A549 (cell line): Measurements from ENCODE around the gene DSCAM. TPM values are rescaled to one million over a fixed set of nuclear protein-coding genes. Genes with fewer than 3 reads are reported as not detected.

Source experiments
- ATAC-seq, 2 experiments: fragments of 200-7000 bp in 1 of 2; fragments of >200 bp in 1 of 2; cut with Nextera tagmentation in 1 of 2; cut with Tn5 transposase in 1 of 2; 3 replicates each; pipeline versions ENCODE4 v1.8.0 to v1.9.1; 2018 to 2020; ENCODE audit warnings: mild to moderate bottlenecking in 1 of 2, moderate library complexity in 1 of 2
- CTCF ChIA-PET: fragments of 300-600 bp; sonication (Branson Sonifier 250); formaldehyde crosslinking; extraction: SDS; loops from one replicate; lab custom pipeline; 2021; ENCODE audit warnings: antibody characterized with exemption, inconsistent platforms; lab: Yijun Ruan, JAX
- POLR2A ChIA-PET: fragments of 350-600 bp; formaldehyde crosslinking; extraction: SDS; loops from one replicate; lab custom pipeline; 2021; ENCODE audit warnings: antibody characterized with exemption, inconsistent platforms; lab: Yijun Ruan, JAX
- DNase-seq, 2 experiments: peaks; one replicate each; pipeline versions ENCODE4 v3.0.0 to v3.0.0-alpha.2; 2011 to 2016; ENCODE audit warnings: low read depth in 1 of 2, low spot score in 1 of 2
- FAIRE-seq: peaks from 2 replicates; lab custom pipeline; 2011; peaks lifted over from hg19 to GRCh38; lab: Jason Lieb, UNC
- H3K27ac ChIP-seq, 2 experiments: fragments of >200 bp; sonication (Bioruptor Twin); formaldehyde crosslinking; 3 replicates each; pipeline ENCODE4 v1.5.1; 2016 to 2017
- H3K4me1 ChIP-seq: fragments of >200 bp; sonication (Bioruptor Twin); formaldehyde crosslinking; 3 replicates; pipeline ENCODE4 v1.6.1; 2016
- H3K4me2 ChIP-seq: fragments of >200 bp; sonication (Bioruptor Twin); formaldehyde crosslinking; 3 replicates; pipeline ENCODE4 v1.6.1; 2016
- H3K4me3 ChIP-seq: fragments of >200 bp; sonication (Bioruptor Twin); formaldehyde crosslinking; 3 replicates; pipeline ENCODE4 v1.5.1; 2016
- H3K9me3 ChIP-seq: fragments of >200 bp; sonication (Bioruptor Twin); formaldehyde crosslinking; 3 replicates; pipeline ENCODE4 v1.6.1; 2016
- CBX2 ChIP-seq: fragments of 200-600 bp; sonication (generic); IDR thresholded peaks from 2 replicates; pipeline ENCODE4 v1.6.1; 2016; ENCODE audit warnings: low read depth, mild to moderate bottlenecking, borderline replicate concordance
- EHMT2 ChIP-seq: fragments of 200-600 bp; sonication (generic); IDR thresholded peaks from 2 replicates; pipeline ENCODE4 v1.6.1; 2016; ENCODE audit warnings: antibody characterized with exemption, low read depth, mild to moderate bottlenecking, moderate library complexity
- FOSB ChIP-seq: fragments of 250-450 bp; sonication (Bioruptor Pico); IDR thresholded peaks from 2 replicates; pipeline ENCODE4 v1.5.0; 2020; ENCODE audit warnings: mild to moderate bottlenecking, moderate library complexity
- FOSL2 ChIP-seq, 2 experiments: fragments of 450-650 bp in 1 of 2; fragments of >200 bp in 1 of 2; sonication (Bioruptor Twin) in 1 of 2; formaldehyde crosslinking; IDR thresholded peaks; 2 replicates each; pipeline versions ENCODE4 v1.5.0 to v1.6.1; 2016 to 2020; ENCODE audit warnings: mild to moderate bottlenecking in 1 of 2, moderate library complexity in 1 of 2
- FOXS1 ChIP-seq: fragments of 250-450 bp; sonication (Bioruptor Pico); IDR thresholded peaks from 2 replicates; pipeline ENCODE4 v1.5.0; 2020; ENCODE audit warnings: mild to moderate bottlenecking, moderate library complexity
- HOXA7 ChIP-seq: fragments of 250-450 bp; sonication (Bioruptor Pico); IDR thresholded peaks from 2 replicates; pipeline ENCODE4 v1.5.0; 2020; ENCODE audit warnings: mild to moderate bottlenecking, moderate library complexity
- JUNB ChIP-seq: fragments of >200 bp; sonication (Bioruptor Twin); formaldehyde crosslinking; IDR thresholded peaks from 2 replicates; pipeline ENCODE4 v1.6.1; 2016
- KDM1A ChIP-seq: fragments of 200-600 bp; sonication (generic); IDR thresholded peaks from 2 replicates; pipeline ENCODE4 v1.6.1; 2016; ENCODE audit warnings: low read depth, mild to moderate bottlenecking
- KDM5A ChIP-seq: fragments of 200-600 bp; sonication (generic); IDR thresholded peaks from 2 replicates; pipeline ENCODE4 v1.6.1; 2016; ENCODE audit warnings: antibody characterized with exemption, mild to moderate bottlenecking
- MAFK ChIP-seq: fragments of 450-650 bp; IDR thresholded peaks from 2 replicates; pipeline ENCODE4 v1.6.1; 2014; ENCODE audit not compliant: partially characterized antibody
- NPAS2 ChIP-seq: fragments of 250-450 bp; sonication (Bioruptor Pico); IDR thresholded peaks from 2 replicates; pipeline ENCODE4 v1.8.0; 2022; ENCODE audit warnings: mild to moderate bottlenecking, moderate library complexity, borderline replicate concordance
- PHF8 ChIP-seq: fragments of 200-600 bp; sonication (generic); IDR thresholded peaks from 2 replicates; pipeline ENCODE4 v1.6.1; 2016; ENCODE audit warnings: low read depth, mild to moderate bottlenecking, antibody characterized with exemption, moderate library complexity, borderline replicate concordance
- POLR2AphosphoS2 ChIP-seq: conservative IDR thresholded peaks from 2 replicates; pipeline ENCODE4 v1.6.1; 2012; ENCODE audit warnings: low read length, improper control_type of control experiment, inconsistent platforms
- RFX5 ChIP-seq: fragments of 450-650 bp; IDR thresholded peaks from 2 replicates; pipeline ENCODE4 v1.7.1; 2014; ENCODE audit warnings: antibody characterized with exemption, mild to moderate bottlenecking, moderate library complexity
- SMC3 ChIP-seq: fragments of >200 bp; sonication (Bioruptor Twin); formaldehyde crosslinking; IDR thresholded peaks from 3 replicates; pipeline ENCODE4 v1.6.1; 2018; ENCODE audit warnings: inconsistent platforms
- TFCP2L1 ChIP-seq: fragments of 250-450 bp; sonication (Bioruptor Pico); IDR thresholded peaks from 2 replicates; pipeline ENCODE4 v1.5.0; 2021; ENCODE audit warnings: mild to moderate bottlenecking
- TP53 ChIP-seq: fragments of 250-450 bp; sonication (Bioruptor Pico); IDR thresholded peaks from 2 replicates; pipeline ENCODE4 v1.5.0; 2021; ENCODE audit warnings: mild to moderate bottlenecking, moderate library complexity
- ZFP36 ChIP-seq: fragments of 450-650 bp; IDR thresholded peaks from 2 replicates; pipeline ENCODE4 v1.6.1; 2014; ENCODE audit warnings: borderline replicate concordance; ENCODE audit not compliant: partially characterized antibody
- ZSCAN20 ChIP-seq: fragments of 250-450 bp; sonication (Bioruptor Pico); IDR thresholded peaks from 2 replicates; pipeline ENCODE4 v1.8.0; 2022; ENCODE audit warnings: mild to moderate bottlenecking, moderate library complexity
- WGBS: methylation state at CpG from one replicate; pipeline ENCODE4 v1.1.6; 2017; ENCODE audit errors: missing lambda C conversion rate; 5-methylcytosine and 5-hydroxymethylcytosine counted together
- polyA plus RNA-seq, 4 experiments: library from polyadenylated mRNA; depleted of rRNA in 3 of 4; stranded (reverse); fragments of >200 nt; fragmentation: RNase III in 1 of 4; extraction: RNeasy Plus Mini Kit Qiagen cat#74134 plus additional on column Dnase treatment in 1 of 4; gene quantifications; 2 replicates in 3 of 4; 3 replicates in 1 of 4; pipeline ENCODE4 v1.2.3, GENCODE V29; 2011 to 2017
- TF ChIP-seq, protein P1 (sequence below): IDR thresholded peaks from 2 replicates; pipeline ENCODE4 v1.6.1; 2012; ENCODE audit warnings: low read depth, borderline replicate concordance
- TF ChIP-seq, protein P2 (sequence below): fragments of >200 bp; sonication (Bioruptor Twin); formaldehyde crosslinking; IDR thresholded peaks from 3 replicates; pipeline ENCODE4 v1.6.1; 2016
- TF ChIP-seq, protein P3 (sequence below): fragments of >200 bp; sonication (Bioruptor Twin); formaldehyde crosslinking; IDR thresholded peaks from 3 replicates; pipeline ENCODE4 v1.5.1; 2016
- TF ChIP-seq, protein P4 (sequence below): fragments of 250-450 bp; sonication (Bioruptor Pico); IDR thresholded peaks from 2 replicates; pipeline ENCODE4 v1.5.0; 2020; ENCODE audit warnings: low read depth, mild to moderate bottlenecking, moderate library complexity

DSCAM gene
- polyA plus RNA-seq, 2 of the 4 experiments (the other 2 are of a cell fraction): not detected

DNA sequence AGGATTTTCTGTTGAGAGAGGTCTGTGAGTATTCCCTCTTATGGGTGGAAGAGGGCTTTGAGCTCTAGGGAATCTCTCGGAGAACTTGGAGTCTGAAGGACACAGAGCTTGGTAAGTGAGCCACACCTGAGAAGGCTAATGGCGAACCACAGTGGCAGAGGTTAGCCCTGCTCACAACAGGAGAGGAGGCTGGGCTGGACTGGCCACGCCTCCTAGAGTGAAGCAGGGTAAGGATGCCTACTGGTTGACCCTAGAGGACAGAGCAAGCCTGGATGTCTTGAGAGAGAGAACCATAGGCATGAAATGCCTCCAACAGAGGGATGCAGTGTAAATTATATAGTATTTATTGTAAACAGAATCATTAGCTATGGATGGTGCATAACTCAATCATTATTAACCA lies 747.1 kb downstream of the DSCAM start:
- Histone ChIP-seq H3K4me1 (no peaks in the 10 kb centered on the region), H3K4me2 (no peak overlapping the region), H3K27ac (no peak overlapping the region), H3K9me3 (no peaks in the 10 kb centered on the region), H3K4me3 (no peak overlapping the region)
- DNase-seq (no peak), FAIRE-seq (no peak), ATAC-seq (no peak)
- TF ChIP-seq RFX5 (no peak), FOXS1 (CRISPR knock-in tag) (no peak), PHF8 (no peak), EHMT2 (no peak), TP53 (CRISPR knock-in tag) (no peak), FOSB (CRISPR knock-in tag) (no peak), HOXA7 (CRISPR knock-in tag) (no peak), KDM5A (no peak), MAFK (no peak), ZSCAN20 (no peak), SMC3 (no peak)
- TF ChIP-seq, protein P1, sequence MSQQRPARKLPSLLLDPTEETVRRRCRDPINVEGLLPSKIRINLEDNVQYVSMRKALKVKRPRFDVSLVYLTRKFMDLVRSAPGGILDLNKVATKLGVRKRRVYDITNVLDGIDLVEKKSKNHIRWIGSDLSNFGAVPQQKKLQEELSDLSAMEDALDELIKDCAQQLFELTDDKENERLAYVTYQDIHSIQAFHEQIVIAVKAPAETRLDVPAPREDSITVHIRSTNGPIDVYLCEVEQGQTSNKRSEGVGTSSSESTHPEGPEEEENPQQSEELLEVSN: no peak
- TF ChIP-seq, protein P2, sequence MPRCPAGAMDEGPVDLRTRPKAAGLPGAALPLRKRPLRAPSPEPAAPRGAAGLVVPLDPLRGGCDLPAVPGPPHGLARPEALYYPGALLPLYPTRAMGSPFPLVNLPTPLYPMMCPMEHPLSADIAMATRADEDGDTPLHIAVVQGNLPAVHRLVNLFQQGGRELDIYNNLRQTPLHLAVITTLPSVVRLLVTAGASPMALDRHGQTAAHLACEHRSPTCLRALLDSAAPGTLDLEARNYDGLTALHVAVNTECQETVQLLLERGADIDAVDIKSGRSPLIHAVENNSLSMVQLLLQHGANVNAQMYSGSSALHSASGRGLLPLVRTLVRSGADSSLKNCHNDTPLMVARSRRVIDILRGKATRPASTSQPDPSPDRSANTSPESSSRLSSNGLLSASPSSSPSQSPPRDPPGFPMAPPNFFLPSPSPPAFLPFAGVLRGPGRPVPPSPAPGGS: no peak
- TF ChIP-seq, protein P3, sequence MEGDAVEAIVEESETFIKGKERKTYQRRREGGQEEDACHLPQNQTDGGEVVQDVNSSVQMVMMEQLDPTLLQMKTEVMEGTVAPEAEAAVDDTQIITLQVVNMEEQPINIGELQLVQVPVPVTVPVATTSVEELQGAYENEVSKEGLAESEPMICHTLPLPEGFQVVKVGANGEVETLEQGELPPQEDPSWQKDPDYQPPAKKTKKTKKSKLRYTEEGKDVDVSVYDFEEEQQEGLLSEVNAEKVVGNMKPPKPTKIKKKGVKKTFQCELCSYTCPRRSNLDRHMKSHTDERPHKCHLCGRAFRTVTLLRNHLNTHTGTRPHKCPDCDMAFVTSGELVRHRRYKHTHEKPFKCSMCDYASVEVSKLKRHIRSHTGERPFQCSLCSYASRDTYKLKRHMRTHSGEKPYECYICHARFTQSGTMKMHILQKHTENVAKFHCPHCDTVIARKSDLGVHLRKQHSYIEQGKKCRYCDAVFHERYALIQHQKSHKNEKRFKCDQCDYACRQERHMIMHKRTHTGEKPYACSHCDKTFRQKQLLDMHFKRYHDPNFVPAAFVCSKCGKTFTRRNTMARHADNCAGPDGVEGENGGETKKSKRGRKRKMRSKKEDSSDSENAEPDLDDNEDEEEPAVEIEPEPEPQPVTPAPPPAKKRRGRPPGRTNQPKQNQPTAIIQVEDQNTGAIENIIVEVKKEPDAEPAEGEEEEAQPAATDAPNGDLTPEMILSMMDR: no peak
- TF ChIP-seq, protein P4, sequence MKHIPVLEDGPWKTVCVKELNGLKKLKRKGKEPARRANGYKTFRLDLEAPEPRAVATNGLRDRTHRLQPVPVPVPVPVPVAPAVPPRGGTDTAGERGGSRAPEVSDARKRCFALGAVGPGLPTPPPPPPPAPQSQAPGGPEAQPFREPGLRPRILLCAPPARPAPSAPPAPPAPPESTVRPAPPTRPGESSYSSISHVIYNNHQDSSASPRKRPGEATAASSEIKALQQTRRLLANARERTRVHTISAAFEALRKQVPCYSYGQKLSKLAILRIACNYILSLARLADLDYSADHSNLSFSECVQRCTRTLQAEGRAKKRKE: no peak
- ChIA-PET POLR2A (no interaction called here), CTCF (no interaction called here)
- WGBS: 3% methylated on average over 3 of the region's 3 CpGs

DNA sequence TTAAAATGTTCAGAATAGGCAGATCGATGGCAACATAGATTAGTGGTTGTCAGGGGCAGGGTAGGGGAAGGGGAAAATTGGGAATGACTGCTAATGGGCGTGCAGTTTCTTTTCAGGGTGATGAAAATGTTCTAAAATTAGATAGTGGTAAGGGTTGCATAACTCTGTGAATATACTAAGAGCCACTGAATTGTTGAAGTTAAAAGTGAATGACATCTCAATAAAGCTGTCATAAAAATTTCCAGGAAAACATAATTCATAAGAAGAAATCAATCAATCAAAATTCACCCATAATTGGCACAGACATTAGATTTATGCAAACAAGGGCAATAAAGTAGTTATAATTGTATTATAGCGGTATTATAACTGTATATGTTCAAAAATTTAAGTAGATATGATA lies 751.5 kb downstream of the DSCAM start:
- no peak for FAIRE-seq
- POLR2A ChIA-PET: no interaction called here

More for the DNA sequence above, 751.5 kb downstream of the DSCAM start:
- DNase-seq: no peak
- WGBS: 0% methylated on average over 3 of the region's 3 CpGs
- H3K4me3 ChIP-seq: no peak overlapping the region
- ATAC-seq: no peak
- no peak for TF ChIP-seq KDM5A
- TF ChIP-seq POLR2AphosphoS2: no peak
- no peak for TF ChIP-seq TFCP2L1 (CRISPR knock-in tag)
- TF ChIP-seq, protein P3: no peak
- no peak for TF ChIP-seq KDM1A
- no peak for TF ChIP-seq FOSB (CRISPR knock-in tag)
- TF ChIP-seq CBX2: no peak
- TF ChIP-seq ZFP36: no peak
- TF ChIP-seq JUNB: no peak
- no peak for TF ChIP-seq MAFK
- no peak for TF ChIP-seq PHF8
- TF ChIP-seq NPAS2: no peak
- TF ChIP-seq FOSL2 (IDR thresholded peaks at IDR 0.05): no peak
- no peak for TF ChIP-seq FOSL2 (CRISPR knock-in tag; IDR thresholded peaks at IDR 0.05)
- no peak overlapping the region for H3K27ac ChIP-seq
- no peaks in the 10 kb centered on the region for H3K4me1 ChIP-seq
- no peaks in the 10 kb centered on the region for H3K9me3 ChIP-seq
- CTCF ChIA-PET: no interaction called here
- H3K4me2 ChIP-seq: no peak overlapping the region
